ENCODE results near the gene ROBO2. TPM values are rescaled to one million over a fixed set of nuclear protein-coding genes. Genes with fewer than 3 reads are reported as not detected.

ROBO2 gene
- total and polyA plus RNA-seq, 2 experiments from 2014 or later, result 1.5 to 7.8 TPM

DNA sequence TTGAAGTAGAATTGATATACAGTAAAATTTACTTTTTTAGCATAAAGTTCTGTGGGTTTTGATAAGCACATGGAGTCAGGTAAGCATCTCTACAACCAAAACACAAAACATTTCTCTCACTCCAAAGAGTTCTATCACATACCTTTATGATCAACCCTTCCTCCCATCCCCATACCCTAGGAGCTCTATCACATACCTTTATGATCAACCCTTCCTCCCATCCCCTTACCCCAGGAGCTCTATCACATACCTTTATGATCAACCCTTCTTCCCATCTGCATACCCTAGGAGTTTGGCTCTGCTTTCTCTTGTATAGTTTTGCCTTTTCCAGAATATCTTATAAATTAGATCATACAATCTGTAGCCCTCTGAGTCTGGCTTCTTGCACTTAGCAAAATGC, 315.1 kb downstream of the ROBO2 start (continued):
- TF ChIP-seq, protein P1, sequence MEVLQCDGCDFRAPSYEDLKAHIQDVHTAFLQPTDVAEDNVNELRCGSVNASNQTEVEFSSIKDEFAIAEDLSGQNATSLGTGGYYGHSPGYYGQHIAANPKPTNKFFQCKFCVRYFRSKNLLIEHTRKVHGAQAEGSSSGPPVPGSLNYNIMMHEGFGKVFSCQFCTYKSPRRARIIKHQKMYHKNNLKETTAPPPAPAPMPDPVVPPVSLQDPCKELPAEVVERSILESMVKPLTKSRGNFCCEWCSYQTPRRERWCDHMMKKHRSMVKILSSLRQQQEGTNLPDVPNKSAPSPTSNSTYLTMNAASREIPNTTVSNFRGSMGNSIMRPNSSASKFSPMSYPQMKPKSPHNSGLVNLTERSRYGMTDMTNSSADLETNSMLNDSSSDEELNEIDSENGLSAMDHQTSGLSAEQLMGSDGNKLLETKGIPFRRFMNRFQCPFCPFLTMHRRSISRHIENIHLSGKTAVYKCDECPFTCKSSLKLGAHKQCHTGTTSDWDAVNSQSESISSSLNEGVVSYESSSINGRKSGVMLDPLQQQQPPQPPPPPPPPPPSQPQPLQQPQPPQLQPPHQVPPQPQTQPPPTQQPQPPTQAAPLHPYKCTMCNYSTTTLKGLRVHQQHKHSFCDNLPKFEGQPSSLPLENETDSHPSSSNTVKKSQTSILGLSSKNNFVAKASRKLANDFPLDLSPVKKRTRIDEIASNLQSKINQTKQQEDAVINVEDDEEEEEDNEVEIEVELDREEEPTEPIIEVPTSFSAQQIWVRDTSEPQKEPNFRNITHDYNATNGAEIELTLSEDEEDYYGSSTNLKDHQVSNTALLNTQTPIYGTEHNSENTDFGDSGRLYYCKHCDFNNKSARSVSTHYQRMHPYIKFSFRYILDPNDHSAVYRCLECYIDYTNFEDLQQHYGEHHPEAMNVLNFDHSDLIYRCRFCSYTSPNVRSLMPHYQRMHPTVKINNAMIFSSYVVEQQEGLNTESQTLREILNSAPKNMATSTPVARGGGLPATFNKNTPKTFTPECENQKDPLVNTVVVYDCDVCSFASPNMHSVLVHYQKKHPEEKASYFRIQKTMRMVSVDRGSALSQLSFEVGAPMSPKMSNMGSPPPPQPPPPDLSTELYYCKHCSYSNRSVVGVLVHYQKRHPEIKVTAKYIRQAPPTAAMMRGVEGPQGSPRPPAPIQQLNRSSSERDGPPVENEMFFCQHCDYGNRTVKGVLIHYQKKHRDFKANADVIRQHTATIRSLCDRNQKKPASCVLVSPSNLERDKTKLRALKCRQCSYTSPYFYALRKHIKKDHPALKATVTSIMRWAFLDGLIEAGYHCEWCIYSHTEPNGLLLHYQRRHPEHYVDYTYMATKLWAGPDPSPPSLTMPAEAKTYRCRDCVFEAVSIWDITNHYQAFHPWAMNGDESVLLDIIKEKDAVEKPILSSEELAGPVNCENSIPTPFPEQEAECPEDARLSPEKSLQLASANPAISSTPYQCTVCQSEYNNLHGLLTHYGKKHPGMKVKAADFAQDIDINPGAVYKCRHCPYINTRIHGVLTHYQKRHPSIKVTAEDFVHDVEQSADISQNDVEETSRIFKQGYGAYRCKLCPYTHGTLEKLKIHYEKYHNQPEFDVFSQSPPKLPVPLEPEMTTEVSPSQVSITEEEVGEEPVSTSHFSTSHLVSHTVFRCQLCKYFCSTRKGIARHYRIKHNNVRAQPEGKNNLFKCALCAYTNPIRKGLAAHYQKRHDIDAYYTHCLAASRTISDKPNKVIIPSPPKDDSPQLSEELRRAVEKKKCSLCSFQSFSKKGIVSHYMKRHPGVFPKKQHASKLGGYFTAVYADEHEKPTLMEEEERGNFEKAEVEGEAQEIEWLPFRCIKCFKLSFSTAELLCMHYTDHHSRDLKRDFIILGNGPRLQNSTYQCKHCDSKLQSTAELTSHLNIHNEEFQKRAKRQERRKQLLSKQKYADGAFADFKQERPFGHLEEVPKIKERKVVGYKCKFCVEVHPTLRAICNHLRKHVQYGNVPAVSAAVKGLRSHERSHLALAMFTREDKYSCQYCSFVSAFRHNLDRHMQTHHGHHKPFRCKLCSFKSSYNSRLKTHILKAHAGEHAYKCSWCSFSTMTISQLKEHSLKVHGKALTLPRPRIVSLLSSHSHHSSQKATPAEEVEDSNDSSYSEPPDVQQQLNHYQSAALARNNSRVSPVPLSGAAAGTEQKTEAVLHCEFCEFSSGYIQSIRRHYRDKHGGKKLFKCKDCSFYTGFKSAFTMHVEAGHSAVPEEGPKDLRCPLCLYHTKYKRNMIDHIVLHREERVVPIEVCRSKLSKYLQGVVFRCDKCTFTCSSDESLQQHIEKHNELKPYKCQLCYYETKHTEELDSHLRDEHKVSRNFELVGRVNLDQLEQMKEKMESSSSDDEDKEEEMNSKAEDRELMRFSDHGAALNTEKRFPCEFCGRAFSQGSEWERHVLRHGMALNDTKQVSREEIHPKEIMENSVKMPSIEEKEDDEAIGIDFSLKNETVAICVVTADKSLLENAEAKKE (CRISPR knock-in tag; IDR thresholded peaks at IDR 0.05), result no peak

DNA sequence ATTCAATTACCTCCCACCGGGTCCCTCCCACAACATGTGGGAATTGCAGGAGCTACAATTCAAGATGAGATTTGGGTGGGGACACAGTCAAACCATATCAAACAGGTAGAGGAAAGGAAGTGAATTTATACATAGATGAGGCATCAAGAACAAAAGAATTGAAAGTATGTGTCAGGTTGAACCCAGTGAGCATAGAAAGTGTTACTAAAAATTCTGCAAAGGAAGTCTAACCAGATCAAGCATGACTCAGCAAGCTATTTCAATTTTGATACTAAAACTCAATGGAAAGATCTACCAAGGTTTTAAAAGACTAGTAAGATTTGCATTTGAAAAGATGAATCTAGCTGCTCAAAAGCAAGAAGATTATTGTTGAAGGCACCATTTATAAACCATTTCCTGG, 323.0 kb downstream of the ROBO2 start:
- H3K9me2 ChIP-seq (ENCODE audit: insufficient read depth), result peaks cover 4% of the 10 kb centered on the region; the same call in 1 of the 2 replicates
- no peaks in the 10 kb centered on the region for H3K27me3 ChIP-seq (ENCODE audit: insufficient read depth)
- no peak overlapping the region for H2AFZ ChIP-seq
- H4K20me1 ChIP-seq (replicated peaks; ENCODE audit: insufficient read depth), result no peaks in the 10 kb centered on the region
- H3K36me3 ChIP-seq (ENCODE audit: insufficient read depth), result no peaks in the 10 kb centered on the region
- H3K4me3 ChIP-seq, result no peak overlapping the region
- H3K79me2 ChIP-seq (replicated peaks; ENCODE audit: insufficient read depth), result no peaks in the 10 kb centered on the region
- peaks cover 7% of the 10 kb centered on the region for H3K4me1 ChIP-seq (ENCODE audit: insufficient read depth)
- Mint-ChIP-seq H3K27ac (no peak overlapping the region), H3K4me3 (no peak overlapping the region), H3K27me3 (ENCODE audit: insufficient read depth, low read depth, poor library complexity) (no peaks in the 10 kb centered on the region), H3K4me1 (peaks cover 14% of the 10 kb centered on the region; the same call in 2 of the 3 replicates), H3K9me3 (peaks cover 10% of the 10 kb centered on the region), H3K36me3 (ENCODE audit: low read depth) (peaks cover 13% of the 10 kb centered on the region)
- no peak overlapping the region for H3K4me2 ChIP-seq
- no peaks in the 10 kb centered on the region for H3F3A ChIP-seq (replicated peaks; ENCODE audit: low read depth)
- no peak overlapping the region for H3K27ac ChIP-seq (ENCODE audit: low read depth)
- DNase-seq (ENCODE audit: low spot score) (no peak), ATAC-seq (no peak)
- TF ChIP-seq NANOG (IDR thresholded peaks at IDR 0.05; ENCODE audit: borderline replicate concordance) (no peak), POLR2AphosphoS5 (IDR thresholded peaks at IDR 0.05; ENCODE audit: low read depth) (no peak), CTCF (conservative IDR thresholded peaks at IDR 0.05; ENCODE audit: low read depth in 2 of 2) (no peak), EZH2phosphoT487 (IDR thresholded peaks at IDR 0.05; ENCODE audit: unreplicated experiment) (no peak)
- TF ChIP-seq, protein P1 (CRISPR knock-in tag; IDR thresholded peaks at IDR 0.05), result no peak
